Neural progenitor cell (in vitro differentiated cells): ENCODE data around the gene TSPYL1.

ENCODE experiments used
- CTCF ChIP-seq: fragments of 200-600 bp; sonication (generic); IDR thresholded peaks from 2 replicates; pipeline ENCODE4 v1.5.1; 2017; ENCODE audit warnings: antibody characterized with exemption, mild to moderate bottlenecking
- EZH2 ChIP-seq: fragments of 200-600 bp; sonication (generic); IDR thresholded peaks from 2 replicates; pipeline ENCODE4 v1.6.1; 2017; ENCODE audit warnings: antibody characterized with exemption, mild to moderate bottlenecking, moderate library complexity

- TF ChIP-seq CTCF, result no peak
- TF ChIP-seq EZH2, result no peak
Observed at GRCh38 chr6:116266803-116267202, 12.9 kb downstream of the TSPYL1 start.
